H1 (cell line): ENCODE data around the gene MALSU1.
A peak's percentile ranks its signal among the peaks of the same experiment; 100 is the strongest.

Experiments
- CTCF ChIP-seq, 3 experiments: IDR thresholded peaks; 1 replicate in 2 of 3; 2 replicates in 1 of 3; pipeline versions ENCODE4 v1.5.1 to v1.6.1; 2011; ENCODE audit warnings: low read length in 3 of 3, mild to moderate bottlenecking in 3 of 3, inconsistent platforms in 2 of 3, low read depth in 1 of 3, moderate library complexity in 1 of 3; ENCODE audit not compliant: insufficient read depth in 1 of 3; ENCODE audit errors: control extremely low read depth in 1 of 3
- EP300 ChIP-seq, 2 experiments: IDR thresholded peaks; 1 replicate in 1 of 2; 2 replicates in 1 of 2; pipeline ENCODE4 v1.6.1; 2011 to 2012; ENCODE audit warnings: low read depth in 2 of 2, low read length in 2 of 2, mild to moderate bottlenecking in 2 of 2, borderline replicate concordance in 1 of 2, inconsistent platforms in 1 of 2, moderate library complexity in 1 of 2
- GABPA ChIP-seq: IDR thresholded peaks from 2 replicates; pipeline ENCODE4 v1.6.1; 2011; ENCODE audit warnings: mild to moderate bottlenecking, low read length, moderate library complexity, borderline replicate concordance; ENCODE audit not compliant: insufficient read depth
- KDM1A ChIP-seq: fragments of 200-600, 300-600 bp; sonication (generic); IDR thresholded peaks from 2 replicates; pipeline ENCODE4 v1.7.1; 2016; ENCODE audit warnings: mild to moderate bottlenecking, low read length, borderline replicate concordance
- POLR2A ChIP-seq, 2 experiments: IDR thresholded peaks; 1 replicate in 1 of 2; 2 replicates in 1 of 2; pipeline ENCODE4 v1.6.1; 2011; ENCODE audit warnings: low read depth in 2 of 2, low read length in 2 of 2, mild to moderate bottlenecking in 2 of 2; ENCODE audit errors: control extremely low read depth in 1 of 2
- RFX5 ChIP-seq: IDR thresholded peaks from 2 replicates; pipeline ENCODE4 v1.6.1; 2011; ENCODE audit warnings: low read depth, low read length, improper control_type of control experiment, borderline replicate concordance
- SP1 ChIP-seq: IDR thresholded peaks from 2 replicates; pipeline ENCODE4 v1.6.1; 2011; ENCODE audit warnings: low read depth, low read length
- SP2 ChIP-seq: IDR thresholded peaks from 2 replicates; pipeline ENCODE4 v1.6.1; 2012; ENCODE audit warnings: mild to moderate bottlenecking, low read length, inconsistent platforms
- SUZ12 ChIP-seq: fragments of 200-600 bp; sonication (generic); IDR thresholded peaks from 2 replicates; pipeline ENCODE4 v1.6.1; 2012; ENCODE audit warnings: mild to moderate bottlenecking, inconsistent platforms, low read length, moderate library complexity, mixed read lengths
- USF2 ChIP-seq: IDR thresholded peaks from 2 replicates; pipeline ENCODE4 v1.6.1; 2011; ENCODE audit warnings: low read length, improper control_type of control experiment

- TF ChIP-seq CTCF (IDR thresholded peaks at IDR 0.05; ENCODE audit: control extremely low read depth in 1 of 3, insufficient read depth in 1 of 3, low read depth in 1 of 3, low read length in 3 of 3), result peak in 2 of 3 experiments; percentile 74 to 79; a peak in 3 of 4 replicates
- TF ChIP-seq EP300 (IDR thresholded peaks at IDR 0.05; ENCODE audit: borderline replicate concordance in 1 of 2, low read depth in 2 of 2, low read length in 2 of 2), result no peak
- TF ChIP-seq USF2, result no peak
- TF ChIP-seq POLR2A (IDR thresholded peaks at IDR 0.05; ENCODE audit: control extremely low read depth in 1 of 2, low read depth in 2 of 2, low read length in 2 of 2), result no peak
- no peak for TF ChIP-seq KDM1A
- TF ChIP-seq RFX5, result no peak
- TF ChIP-seq SUZ12, result no peak
- no peak for TF ChIP-seq SP1
- no peak for TF ChIP-seq GABPA
- no peak for TF ChIP-seq SP2
Measured at GRCh38 chr7:23277359-23277989, 21.7 kb upstream of the MALSU1 start.
